ENCODE results near the gene PTBP2. TPM values are rescaled to one million over a fixed set of nuclear protein-coding genes. Genes with fewer than 3 reads are reported as not detected.

Gene PTBP2
- total RNA-seq, 4 donors from 2014 or later, result 8.2 to 21.2 (median 17.1) TPM

- no peak overlapping the region for H3K4me3 ChIP-seq (ENCODE audit: low read depth, poor library complexity, severe bottlenecking)
- WGBS, 2 donors, result 81 to 86% methylated on average over 3 of the region's 3 CpGs
- TF ChIP-seq CTCF (IDR thresholded peaks at IDR 0.05) (no peak), POLR2A (IDR thresholded peaks at IDR 0.05) (no peak)
- DNase-seq (ENCODE audit: low spot score in 2 of 2), result no peak
- intact Hi-C loops (cut with DNase I; ENCODE audit: low total_unique reads), result no loop called here
These were observed 25.6 kb upstream of the PTBP2 start for GRCh38 chr1:96695954-96696353.

GRCh38 chr1:96698342-96698983 lies 23.1 kb upstream of the PTBP2 start:
- DNase-seq (ENCODE audit: low spot score in 2 of 2), result no peak
- no peak for TF ChIP-seq CTCF (IDR thresholded peaks at IDR 0.05)
- no peak for TF ChIP-seq POLR2A (IDR thresholded peaks at IDR 0.05)
- H3K4me3 ChIP-seq (ENCODE audit: low read depth, poor library complexity, severe bottlenecking), result no peak overlapping the region
- intact Hi-C loops (cut with DNase I; ENCODE audit: low total_unique reads), result no loop called here
- 75 to 81% methylated on average over 5 of the region's 5 CpGs for WGBS, 2 donors

GRCh38 chr1:96703186-96703585 lies 18.4 kb upstream of the PTBP2 start:
- intact Hi-C loops (cut with DNase I; ENCODE audit: low total_unique reads), result no loop called here
- DNase-seq (ENCODE audit: low spot score in 2 of 2), result no peak

GRCh38 chr1:96707023-96707422 lies 14.6 kb upstream of the PTBP2 start:
- no peak for TF ChIP-seq CTCF (IDR thresholded peaks at IDR 0.05)
- no peak for TF ChIP-seq POLR2A (IDR thresholded peaks at IDR 0.05)
- intact Hi-C loops (cut with DNase I; ENCODE audit: low total_unique reads), result no loop called here
- DNase-seq (ENCODE audit: low spot score in 2 of 2), result no peak
- no peak overlapping the region for H3K4me3 ChIP-seq (ENCODE audit: low read depth, poor library complexity, severe bottlenecking)
- WGBS, 2 donors, result 91 to 93% methylated on average over 3 of the region's 3 CpGs

More at GRCh38 chr1:96703186-96703585, 18.4 kb upstream of the PTBP2 start:
- TF ChIP-seq POLR2A (IDR thresholded peaks at IDR 0.05), result no peak
- no peak for TF ChIP-seq CTCF (IDR thresholded peaks at IDR 0.05)
- 81 to 82% methylated on average over 1 of the region's 1 CpG for WGBS, 2 donors
- no peak overlapping the region for H3K4me3 ChIP-seq (ENCODE audit: low read depth, poor library complexity, severe bottlenecking)

- intact Hi-C loops (cut with DNase I; ENCODE audit: low total_unique reads), result no loop called here
- H3K4me3 ChIP-seq (ENCODE audit: low read depth, poor library complexity, severe bottlenecking), result no peak overlapping the region
- no peak for TF ChIP-seq POLR2A (IDR thresholded peaks at IDR 0.05)
- no peak for TF ChIP-seq CTCF (IDR thresholded peaks at IDR 0.05)
- DNase-seq (ENCODE audit: low spot score in 2 of 2), result no peak
- WGBS, 2 donors, result 81 to 86% methylated on average over 4 of the region's 4 CpGs
These were observed 13.1 kb upstream of the PTBP2 start for GRCh38 chr1:96708482-96708881.

Data from lower leg skin (tissue), 4 donors.